DMS153 (cell line): ENCODE results near the gene NAV1.

Source experiments
- DNase-seq: peaks from one replicate; lab custom pipeline; 2025; lab: John Stamatoyannopoulos, UW

Gene NAV1

DNA sequence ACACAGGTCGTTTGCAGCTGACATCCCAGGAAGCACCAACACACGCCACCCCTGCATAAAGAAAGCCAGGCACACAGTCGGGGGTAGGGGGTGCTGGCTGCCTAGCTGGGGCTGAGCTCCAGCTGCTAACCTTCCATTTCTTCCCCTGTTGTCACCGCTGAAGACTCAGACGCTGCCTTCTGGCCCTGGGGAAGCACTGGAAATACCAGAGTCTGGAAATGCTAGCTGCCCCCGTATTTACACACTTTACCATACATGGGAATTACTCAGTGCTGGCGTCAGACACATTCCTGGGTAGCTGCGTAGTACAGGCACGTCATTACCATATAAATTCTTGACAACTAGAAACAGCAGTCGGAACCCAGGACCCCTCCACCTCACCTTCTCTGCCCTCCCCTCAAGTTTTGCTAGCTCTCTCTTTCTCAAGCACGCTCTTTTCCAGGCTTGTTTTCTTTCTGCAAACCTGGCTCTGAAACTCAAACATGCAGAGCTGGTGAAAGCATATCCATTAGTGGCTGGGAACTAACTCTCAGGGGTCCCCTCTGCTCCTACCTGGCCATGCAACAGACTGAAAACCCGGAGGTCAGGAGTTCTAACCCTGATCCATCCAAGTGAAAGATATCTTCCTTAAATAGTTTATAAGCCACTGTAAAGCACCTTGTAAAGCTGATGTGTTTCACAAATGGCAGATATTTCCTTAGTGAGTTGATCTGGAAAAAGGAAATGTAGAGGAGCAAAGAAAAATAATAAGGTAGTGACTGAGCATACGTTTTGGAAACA, 35.3 kb upstream of the NAV1 start:
- no peak for DNase-seq

DNA sequence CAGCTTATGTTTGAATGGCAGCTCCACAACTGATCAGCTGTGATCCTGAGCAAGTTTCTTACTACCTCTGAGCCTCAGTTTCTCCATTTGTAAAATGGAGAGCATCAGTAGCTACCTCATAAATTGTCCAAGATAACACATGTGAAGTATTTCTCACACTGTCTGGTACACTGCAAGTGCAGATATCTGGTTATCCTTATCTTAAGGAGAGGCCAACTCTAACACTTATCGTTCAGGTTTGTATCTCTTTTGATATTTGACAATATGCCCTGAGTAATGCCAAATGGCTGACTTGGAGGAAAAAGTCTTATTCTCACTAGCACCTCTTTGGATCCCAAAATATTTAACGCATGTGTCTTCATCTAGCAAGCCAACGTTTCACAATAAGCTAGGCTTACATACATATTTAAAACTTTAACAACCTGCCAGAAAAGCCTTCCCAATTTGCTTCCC, 34.7 kb upstream of the NAV1 start:
- DNase-seq: no peak

DNA sequence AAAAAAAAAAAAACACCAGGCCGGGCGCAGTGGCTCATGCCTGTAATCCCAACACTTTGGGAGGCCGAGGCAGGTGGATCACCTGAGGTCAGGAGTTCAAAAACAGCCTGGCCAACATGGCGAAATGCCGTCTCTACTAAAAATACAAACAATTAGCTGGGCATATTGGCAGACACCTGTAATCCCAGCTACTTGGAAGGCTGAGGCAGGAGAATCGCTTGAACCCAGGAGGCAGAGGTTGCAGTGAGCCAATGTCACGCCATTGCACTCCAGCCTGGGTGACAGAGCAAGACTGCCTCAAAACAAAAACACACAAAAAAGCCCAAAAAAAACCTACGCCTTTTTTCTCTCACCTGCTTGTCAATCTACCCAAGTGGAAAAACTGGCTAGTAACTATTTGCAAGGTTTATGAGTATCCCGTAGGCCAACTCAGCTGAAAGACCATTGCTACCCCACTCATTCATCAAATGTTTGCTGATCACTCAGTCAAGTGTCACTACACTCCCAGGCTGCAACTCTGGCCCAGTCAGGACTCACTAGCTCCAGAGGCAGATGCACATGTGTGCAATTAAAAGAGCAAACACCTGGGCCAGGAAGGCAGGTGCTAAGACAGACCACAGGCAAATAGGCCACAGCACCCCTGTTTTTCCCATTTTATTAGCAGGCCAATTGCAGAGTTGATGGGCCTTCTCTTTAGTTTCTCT, 34.0 kb upstream of the NAV1 start:
- DNase-seq: peak; percentile 91

DNA sequence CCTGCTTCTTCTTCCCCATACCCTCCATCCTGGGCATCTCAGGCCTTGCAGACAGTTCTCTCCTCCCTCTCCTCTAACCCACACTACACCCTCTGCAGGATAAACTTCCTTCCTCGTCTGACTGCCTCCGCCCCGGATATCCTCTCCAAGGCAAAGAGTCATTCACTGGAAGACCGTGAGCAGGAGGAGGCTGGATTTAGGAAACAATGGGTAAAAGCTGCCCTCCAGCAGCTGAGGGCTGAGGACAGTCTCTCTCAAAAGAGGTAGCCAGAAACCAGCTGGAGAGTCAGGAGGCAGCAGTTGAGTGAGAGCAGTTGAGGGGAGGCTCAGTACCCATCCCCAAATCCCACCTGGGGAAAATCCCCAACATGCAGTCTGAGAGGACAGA, 33.4 kb upstream of the NAV1 start:
- DNase-seq: peak; percentile 91

DNA sequence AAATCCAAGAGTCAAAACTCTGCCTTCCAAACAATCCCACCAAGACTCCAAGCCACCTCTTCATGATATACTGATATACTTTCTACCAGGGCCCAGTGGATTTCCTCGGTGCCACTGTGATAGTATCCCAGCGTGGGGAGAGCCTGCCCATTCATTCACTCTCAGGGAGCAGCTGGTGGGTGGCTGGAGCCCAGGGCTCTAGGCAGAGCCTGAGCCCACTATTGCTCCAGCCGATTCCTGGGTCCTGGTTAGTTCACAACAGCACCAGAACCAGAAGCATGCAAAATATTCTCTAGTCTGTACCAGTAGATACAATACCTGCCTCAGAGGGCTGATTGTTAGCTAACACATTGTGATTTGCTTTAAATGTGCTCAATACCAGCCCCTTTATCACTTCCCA, 32.8 kb upstream of the NAV1 start:
- DNase-seq: no peak

DNA sequence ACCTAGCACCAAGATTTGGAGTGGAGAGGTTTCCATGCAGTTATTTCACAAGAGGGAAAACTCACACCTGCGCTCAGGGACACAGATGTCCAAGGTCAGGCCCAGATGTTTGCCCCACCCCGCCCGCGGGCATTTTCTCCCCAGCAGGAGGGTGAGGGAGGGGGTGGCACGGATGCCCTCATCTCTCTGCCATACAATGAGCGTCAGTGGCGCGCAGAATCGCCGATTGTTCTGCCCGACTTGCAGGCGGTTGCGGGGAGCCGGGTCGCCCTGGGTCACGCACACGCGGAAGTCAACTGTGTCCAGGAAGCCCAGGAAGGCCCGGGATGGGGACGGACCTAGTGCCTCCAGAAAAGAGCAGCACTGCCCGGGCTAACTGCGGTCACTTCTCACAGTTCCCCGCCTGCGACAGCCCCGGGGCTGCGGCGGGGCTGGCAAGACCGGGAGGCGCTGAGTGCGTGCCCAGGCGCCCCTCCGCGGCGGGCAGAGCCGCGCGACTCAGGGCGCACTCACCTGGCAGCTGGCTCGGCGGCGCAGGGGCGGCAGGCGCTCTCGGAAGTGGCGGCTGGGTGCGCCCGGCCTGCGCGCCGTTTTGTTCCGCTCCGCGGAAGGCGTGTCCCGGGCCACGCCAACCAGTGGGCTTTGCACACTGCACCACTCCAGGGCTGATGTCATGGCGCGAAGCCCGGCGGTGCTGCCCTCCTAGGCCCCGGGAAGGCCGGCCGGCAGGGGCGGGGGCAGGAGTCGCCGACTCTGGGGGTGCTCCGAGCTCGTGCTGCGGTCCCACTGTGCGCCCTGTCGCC, 32.2 kb upstream of the NAV1 start, which contains the start of gene CSRP1:
CSRP1 (minus strand) TSS at position 567 of the 803 bp plus-strand sequence. CDS start 10,820 bp downstream, outside the sequence.
- DNase-seq: peak; percentile 79

DNA sequence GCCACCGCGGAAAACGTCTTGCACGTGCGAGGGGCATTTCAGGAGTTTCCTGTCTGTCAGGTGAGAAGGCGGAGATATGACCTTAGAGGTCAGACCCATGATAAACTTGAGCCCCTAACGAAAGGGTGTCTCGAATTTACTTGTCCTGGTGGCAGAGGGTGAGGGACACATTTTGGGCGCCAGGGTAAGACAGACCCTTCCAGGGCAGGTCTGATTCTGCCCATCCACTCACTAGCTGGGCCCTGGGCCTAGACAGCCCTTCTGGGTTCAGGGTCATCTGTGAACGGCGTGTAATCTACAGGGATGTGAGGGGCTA, 31.6 kb upstream of the NAV1 start:
- no peak for DNase-seq

DNA sequence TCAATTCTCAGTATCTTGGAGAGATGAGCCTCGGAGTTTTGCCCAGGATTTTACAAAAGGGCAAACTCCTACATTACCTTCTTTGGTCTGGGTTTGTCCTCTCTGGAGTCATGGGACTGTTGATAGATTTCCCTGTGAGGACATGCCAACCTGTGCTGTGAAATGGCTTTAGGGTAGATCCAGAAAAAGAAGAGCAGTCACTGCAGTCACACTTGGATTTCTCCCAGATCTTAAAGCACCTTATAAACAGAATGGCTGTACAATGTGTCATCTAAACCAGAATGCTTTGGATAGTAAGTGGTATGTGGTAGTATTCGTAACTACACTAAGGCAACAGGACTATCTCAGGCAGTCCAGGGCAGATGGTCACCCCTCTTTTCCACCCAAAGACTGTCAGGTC, 30.1 kb upstream of the NAV1 start:
- DNase-seq: no peak

DNA sequence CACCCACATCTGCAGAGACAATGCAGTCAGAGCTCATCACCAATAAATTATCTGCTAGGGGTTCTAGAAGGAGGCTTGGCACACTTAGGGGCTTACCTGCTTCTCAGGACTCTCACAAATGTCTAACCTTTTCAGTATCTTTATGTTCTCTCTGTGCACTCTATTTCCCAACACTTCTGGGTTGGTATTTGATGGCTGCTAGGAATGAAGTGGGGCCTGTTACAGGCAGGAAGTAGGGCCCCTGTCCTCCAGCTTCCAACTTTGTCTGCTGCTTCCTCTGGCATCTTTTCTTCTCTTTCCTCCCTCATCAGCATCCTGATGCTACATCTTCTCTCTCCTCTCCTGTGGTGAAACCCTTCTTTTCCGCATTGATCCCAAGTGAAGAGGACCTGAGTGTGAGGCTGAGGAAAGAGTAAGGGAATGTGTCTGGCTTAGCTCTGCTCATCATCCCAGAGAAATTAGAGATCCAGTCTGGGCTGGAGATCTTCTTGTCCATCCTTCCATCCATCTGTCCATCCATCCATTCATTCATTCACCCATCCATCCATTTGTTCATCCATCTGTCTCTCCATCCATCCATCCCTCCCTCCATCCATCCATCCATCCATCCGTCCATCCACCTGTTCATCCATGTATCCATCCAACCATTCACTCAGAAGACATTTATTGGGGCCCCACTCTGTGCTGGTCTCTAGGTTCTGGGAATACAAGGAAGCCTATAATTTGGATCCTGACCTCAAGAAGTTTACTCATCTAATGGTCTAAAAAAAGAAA, 29.1 kb upstream of the NAV1 start:
- no peak for DNase-seq

DNA sequence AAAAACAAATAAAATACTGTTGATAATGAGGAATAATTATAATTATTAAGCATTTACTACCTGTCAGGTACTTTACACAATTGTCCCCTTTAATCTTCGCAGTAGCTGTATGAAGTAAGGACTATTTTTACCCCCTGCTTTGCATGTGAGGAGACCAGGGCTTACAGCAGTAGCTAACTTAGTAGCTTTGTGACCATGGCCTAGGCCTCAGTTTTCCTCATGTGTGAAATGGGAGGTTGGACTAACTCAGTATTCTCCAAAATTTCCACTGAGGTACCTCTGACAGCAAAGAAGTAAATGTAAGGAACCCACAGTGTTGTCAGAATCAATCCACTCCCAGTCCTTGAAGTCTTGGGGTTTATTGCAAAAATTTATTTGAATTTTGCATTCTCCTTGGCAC, 28.2 kb upstream of the NAV1 start:
- no peak for DNase-seq

DNA sequence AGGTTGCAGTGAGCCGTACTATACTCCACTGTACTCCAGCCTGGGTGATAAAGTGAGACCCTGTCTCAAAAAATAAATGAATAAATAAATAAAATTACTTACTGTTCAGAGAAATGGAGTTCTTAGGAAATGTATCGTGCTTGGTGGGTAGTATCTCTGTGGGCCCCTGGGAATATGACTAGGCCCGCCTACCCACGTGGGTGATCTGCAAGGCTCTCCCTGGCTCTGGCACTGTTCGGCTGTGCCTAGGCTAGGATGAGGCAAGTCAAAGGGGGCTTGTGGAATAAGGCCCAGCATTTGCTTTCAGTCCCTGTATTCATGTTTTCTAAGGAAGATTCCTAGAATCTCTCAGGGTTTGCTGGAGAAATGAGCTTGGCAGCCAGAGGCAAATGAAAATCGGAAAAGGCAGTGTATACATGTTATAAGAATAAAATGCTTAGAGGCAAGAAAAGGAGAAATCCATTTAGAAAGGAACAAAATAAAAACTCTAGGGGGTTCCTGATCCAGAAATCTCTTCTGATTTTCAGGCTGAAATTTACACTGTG, 27.5 kb upstream of the NAV1 start:
- no peak for DNase-seq

DNA sequence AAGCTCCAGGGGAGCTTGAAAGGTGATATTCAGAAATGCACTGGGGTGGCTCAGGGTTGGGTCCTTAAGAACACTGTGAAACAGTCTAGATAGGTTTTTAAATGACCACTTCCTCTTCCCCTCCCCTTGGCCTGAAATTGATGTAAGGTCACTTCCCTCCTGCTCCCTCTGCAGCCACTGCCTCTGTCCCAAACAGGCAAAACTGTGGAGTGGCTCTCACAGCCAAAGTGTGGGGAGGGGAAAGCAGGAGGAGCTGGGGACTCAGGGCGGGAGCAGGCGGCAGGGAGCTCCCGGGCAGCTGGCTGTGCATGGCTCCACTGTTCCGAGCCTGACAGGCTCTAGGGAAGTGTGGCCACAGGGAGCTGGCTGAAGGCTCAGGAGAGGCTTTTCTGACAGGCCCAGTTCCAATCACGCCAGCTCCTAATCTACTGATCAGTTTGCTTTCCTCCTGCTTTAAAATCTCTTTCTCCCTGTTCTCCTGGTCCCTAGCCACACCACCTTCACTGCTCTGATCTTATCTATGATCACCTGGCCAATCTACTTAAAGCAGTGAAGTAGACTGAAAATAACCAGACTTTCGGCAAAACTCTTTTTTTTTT, 26.9 kb upstream of the NAV1 start:
- DNase-seq: no peak

DNA sequence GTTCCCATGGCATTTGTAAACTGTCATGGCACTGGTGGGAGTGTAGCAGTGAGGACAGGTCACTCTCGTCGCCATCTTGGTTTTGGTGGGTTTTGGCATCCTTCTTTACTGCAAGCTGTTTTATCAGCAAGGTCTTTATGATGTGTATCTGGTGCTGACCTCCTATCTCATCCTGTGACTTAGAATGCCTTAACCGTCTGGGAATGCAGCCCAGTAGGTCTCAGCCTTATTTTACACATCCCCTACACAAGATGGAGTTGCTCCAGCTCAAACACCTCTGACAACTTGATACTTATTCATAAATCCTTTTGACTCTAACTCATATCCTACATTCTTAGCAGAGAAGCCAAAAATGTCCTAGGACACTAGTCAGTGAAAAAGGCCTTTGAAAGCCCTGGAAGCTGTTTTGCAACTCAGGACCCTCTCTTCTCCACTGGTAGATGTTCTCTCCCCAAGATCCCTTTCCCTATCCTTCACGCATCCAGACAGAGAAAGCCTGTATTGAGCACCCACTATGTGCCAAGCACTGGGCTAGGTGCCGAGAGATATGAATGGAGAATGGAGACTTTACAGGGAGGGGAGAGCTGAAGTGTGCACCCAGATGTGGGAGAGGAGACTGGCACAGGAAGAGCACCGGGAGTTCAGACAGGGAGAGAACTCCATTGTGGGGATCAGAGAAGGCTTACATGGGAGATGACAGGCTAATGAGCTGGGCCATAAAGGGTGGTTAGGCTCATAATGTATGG, 25.3 kb upstream of the NAV1 start:
- DNase-seq: no peak

DNA sequence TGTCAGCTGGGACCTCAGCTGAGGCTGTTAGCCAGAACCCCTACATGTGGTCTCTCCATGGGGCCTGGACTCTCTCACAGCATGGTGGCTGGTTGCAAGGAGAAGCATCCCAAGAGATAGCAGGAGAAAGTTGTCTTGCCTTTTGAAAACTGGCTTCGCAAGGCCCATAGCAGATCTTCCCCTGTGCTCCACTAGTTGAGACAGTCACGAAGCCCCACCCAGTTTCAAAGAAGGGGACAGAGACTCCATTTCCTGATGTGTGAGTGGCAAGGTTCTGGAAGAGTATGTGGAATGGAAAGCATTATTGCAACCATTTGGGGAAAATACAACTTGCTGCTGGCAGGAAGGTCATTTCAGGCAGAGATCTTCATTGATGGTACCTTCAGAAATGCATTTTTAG, 24.5 kb upstream of the NAV1 start:
- DNase-seq: no peak

DNA sequence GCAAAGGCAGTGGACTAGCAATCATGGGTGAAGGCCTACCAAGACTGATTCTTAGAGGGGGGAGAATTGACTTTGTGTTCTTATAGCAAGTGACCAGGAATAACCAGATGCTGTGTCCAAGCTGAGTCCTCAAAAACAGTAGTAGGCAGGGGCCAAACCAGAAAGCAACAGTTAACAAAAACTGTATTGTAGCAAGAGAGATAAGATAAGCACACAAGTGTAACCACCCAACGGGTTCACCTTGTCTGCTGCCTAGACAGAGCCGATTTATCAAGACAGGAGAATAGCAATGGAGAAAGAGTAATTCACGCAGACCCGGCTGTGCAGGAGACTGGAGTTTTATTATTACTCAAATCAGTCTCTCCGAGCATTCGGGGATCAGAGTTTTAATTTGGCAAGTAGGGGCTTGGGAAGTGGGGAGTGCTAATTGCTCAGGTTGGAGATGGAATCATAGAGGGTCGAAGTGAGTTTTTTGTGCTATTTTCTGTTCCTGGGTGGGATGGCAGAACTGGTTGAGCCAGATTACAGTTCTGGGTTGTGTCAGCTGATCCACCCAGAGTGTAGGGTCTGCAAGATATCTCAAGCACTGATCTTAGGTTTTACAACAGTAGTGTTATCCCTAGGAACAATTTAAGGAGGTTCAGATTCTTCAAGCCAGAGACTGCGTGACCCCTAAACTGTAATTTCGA, 23.7 kb upstream of the NAV1 start:
- no peak for DNase-seq

DNA sequence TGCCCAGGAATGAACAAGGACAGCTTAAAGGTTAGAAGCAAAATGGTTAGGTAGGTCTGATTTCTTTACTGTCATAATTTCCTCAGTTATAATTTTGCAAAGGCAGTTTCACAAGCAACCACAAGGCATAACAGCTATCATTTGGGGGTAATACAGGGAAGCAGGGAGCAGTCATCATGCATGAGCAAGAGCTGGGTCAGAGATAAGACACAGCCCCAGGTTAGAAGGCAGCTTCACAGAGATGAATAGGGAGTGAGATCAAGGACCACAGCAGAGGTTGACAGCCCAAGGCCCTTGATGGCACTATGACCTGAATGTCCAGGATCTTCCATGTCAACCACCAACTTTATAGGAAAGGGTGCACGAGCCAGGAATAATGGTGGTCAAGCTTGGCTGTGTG, 23.0 kb upstream of the NAV1 start:
- no peak for DNase-seq

DNA sequence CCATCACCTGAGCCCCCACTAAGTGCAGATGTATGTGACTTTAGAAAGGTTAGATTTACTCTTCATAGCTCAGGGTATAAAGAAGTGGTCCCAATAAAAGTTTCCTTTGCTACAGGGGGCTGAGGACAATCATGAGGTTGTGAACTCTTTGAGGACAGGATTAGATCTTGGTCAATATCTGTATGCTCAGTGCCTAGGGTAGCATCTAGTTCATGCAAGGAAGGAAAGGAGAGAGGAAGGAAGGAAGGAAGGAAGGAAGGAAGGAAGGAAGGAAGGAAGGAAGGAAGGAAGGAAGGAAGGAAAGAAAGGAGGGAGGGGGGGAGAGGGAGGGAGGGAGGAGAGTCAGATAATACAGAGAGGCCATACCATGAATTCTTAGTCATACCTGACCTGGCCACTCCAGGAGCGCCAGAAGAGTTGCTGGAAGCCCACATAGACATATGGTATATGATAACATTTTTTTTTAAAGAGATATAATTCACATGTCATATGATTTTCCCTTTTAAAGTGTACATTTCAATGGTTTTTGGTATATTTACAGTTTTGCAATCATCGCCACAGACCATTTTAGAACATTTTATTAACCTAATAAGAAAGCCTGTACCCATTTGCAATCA, 22.3 kb upstream of the NAV1 start:
- no peak for DNase-seq

DNA sequence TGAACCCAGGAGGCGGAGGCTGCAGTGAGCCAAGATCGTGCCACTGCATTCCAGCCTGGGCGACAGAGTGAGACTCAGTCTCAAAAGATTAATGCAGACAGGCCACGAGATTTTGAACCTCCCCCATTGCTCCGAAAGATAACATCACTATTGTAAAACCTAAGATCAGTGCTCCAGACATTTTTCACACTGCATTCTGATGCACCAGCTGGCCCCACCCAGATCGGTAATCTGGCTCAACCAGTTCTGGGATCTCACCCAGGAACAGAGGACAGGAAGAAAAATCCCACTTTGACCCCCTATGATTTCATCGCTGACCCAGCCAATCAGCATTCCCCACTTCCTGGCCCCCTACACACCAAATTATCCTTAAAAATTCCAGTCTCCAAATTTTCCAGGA, 21.3 kb upstream of the NAV1 start:
- no peak for DNase-seq

DNA sequence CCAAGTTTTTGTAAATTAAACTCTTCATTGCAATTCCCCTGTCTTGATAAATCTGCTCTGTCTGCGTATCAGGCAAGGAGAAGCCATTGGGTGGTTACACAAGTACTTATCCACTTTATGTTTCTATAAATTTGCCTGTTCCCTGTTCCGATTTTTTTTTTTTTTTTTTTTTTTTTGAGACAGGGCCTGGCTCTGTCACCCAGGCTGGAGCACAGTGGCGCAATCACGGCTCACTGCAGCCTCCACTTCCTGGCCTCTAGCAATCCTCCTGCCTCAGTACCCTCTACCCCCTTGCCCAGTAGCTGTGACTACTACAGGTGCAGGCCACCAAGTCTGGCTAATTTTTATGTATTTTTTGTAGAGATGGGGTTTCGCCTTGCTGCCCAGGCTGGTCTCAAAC, 20.9 kb upstream of the NAV1 start:
- DNase-seq: no peak
